ENCODE data around the gene CCDC32. TPM values are rescaled to one million over a fixed set of nuclear protein-coding genes. Genes with fewer than 3 reads are reported as not detected.
A peak's percentile ranks its signal among the peaks of the same experiment; 100 is the strongest.

The CCDC32 gene
- total and polyA plus RNA-seq, 2 of the 13 experiments (the other 11 are each of a cell fraction or from before 2014, with no cell fraction given) = 10.8 to 23.2 TPM

DNA sequence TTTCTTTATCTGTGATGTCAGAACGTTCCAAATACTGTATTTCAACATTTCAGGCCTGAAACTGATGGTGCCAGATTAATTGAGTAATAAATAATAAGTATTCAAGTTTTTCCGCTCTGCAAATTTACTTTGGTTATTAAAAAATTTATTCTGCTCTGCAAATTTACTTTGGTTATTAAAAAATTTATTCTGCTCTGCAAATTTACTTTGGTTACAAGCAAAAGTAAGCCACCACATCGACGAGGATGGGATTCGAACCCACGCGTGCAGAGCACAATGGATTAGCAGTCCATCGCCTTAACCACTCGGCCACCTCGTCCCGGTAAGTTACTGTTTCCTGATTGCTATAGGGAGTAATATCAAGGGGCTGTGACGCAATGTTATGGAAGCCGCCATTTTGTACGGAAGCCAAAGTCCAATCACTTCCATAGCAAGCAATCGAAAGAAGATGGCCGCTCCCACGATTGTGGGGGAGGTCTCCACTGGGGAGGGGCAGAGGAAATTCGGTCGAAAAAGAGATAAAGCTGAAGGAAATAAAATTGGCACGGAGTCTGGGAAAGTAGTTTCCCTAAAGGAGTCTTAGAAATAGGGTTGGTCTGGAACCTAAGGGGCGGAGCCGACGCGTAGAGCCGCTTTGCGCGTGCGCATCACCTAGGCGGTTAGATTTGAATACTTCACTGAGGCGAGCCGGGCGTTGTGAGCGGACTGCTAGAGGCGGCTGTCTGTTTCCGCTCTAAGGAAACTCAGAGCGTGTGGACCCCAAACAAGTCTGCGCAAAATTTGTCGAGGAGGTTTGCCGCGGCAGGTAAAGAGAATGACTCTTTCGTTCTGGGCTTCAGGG, 29.0 kb upstream of the CCDC32 start, which contains the start of gene KNL1 (continued):
- TF ChIP-seq TEAD3 (CRISPR knock-in tag; optimal IDR thresholded peaks at IDR 0.05; ENCODE audit: borderline replicate concordance) = peak; percentile 74
- TF ChIP-seq MED8 (CRISPR knock-in tag; IDR thresholded peaks at IDR 0.05; ENCODE audit: insufficient replicate concordance) = no peak
- TF ChIP-seq, protein P1, sequence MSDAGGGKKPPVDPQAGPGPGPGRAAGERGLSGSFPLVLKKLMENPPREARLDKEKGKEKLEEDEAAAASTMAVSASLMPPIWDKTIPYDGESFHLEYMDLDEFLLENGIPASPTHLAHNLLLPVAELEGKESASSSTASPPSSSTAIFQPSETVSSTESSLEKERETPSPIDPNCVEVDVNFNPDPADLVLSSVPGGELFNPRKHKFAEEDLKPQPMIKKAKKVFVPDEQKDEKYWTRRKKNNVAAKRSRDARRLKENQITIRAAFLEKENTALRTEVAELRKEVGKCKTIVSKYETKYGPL (CRISPR knock-in tag; IDR thresholded peaks at IDR 0.05) = peak; percentile 81
- TF ChIP-seq ZNF644 (CRISPR knock-in tag; IDR thresholded peaks at IDR 0.05; ENCODE audit: low read depth) = peak; percentile 87
- TF ChIP-seq, protein P2, sequence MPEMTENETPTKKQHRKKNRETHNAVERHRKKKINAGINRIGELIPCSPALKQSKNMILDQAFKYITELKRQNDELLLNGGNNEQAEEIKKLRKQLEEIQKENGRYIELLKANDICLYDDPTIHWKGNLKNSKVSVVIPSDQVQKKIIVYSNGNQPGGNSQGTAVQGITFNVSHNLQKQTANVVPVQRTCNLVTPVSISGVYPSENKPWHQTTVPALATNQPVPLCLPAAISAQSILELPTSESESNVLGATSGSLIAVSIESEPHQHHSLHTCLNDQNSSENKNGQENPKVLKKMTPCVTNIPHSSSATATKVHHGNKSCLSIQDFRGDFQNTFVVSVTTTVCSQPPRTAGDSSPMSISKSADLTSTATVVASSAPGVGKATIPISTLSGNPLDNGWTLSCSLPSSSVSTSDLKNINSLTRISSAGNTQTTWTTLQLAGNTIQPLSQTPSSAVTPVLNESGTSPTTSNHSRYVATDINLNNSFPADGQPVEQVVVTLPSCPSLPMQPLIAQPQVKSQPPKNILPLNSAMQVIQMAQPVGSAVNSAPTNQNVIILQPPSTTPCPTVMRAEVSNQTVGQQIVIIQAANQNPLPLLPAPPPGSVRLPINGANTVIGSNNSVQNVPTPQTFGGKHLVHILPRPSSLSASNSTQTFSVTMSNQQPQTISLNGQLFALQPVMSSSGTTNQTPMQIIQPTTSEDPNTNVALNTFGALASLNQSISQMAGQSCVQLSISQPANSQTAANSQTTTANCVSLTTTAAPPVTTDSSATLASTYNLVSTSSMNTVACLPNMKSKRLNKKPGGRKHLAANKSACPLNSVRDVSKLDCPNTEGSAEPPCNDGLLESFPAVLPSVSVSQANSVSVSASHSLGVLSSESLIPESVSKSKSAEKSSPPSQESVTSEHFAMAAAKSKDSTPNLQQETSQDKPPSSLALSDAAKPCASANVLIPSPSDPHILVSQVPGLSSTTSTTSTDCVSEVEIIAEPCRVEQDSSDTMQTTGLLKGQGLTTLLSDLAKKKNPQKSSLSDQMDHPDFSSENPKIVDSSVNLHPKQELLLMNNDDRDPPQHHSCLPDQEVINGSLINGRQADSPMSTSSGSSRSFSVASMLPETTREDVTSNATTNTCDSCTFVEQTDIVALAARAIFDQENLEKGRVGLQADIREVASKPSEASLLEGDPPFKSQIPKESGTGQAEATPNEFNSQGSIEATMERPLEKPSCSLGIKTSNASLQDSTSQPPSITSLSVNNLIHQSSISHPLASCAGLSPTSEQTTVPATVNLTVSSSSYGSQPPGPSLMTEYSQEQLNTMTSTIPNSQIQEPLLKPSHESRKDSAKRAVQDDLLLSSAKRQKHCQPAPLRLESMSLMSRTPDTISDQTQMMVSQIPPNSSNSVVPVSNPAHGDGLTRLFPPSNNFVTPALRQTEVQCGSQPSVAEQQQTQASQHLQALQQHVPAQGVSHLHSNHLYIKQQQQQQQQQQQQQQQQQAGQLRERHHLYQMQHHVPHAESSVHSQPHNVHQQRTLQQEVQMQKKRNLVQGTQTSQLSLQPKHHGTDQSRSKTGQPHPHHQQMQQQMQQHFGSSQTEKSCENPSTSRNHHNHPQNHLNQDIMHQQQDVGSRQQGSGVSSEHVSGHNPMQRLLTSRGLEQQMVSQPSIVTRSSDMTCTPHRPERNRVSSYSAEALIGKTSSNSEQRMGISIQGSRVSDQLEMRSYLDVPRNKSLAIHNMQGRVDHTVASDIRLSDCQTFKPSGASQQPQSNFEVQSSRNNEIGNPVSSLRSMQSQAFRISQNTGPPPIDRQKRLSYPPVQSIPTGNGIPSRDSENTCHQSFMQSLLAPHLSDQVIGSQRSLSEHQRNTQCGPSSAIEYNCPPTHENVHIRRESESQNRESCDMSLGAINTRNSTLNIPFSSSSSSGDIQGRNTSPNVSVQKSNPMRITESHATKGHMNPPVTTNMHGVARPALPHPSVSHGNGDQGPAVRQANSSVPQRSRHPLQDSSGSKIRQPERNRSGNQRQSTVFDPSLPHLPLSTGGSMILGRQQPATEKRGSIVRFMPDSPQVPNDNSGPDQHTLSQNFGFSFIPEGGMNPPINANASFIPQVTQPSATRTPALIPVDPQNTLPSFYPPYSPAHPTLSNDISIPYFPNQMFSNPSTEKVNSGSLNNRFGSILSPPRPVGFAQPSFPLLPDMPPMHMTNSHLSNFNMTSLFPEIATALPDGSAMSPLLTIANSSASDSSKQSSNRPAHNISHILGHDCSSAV (CRISPR knock-in tag; IDR thresholded peaks at IDR 0.05; ENCODE audit: borderline replicate concordance) = no peak
- TF ChIP-seq, protein P3, sequence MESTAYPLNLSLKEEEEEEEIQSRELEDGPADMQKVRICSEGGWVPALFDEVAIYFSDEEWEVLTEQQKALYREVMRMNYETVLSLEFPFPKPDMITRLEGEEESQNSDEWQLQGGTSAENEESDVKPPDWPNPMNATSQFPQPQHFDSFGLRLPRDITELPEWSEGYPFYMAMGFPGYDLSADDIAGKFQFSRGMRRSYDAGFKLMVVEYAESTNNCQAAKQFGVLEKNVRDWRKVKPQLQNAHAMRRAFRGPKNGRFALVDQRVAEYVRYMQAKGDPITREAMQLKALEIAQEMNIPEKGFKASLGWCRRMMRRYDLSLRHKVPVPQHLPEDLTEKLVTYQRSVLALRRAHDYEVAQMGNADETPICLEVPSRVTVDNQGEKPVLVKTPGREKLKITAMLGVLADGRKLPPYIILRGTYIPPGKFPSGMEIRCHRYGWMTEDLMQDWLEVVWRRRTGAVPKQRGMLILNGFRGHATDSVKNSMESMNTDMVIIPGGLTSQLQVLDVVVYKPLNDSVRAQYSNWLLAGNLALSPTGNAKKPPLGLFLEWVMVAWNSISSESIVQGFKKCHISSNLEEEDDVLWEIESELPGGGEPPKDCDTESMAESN (CRISPR knock-in tag; conservative IDR thresholded peaks at IDR 0.05) = peak; percentile 72
- TF ChIP-seq ATF7-NPFF (CRISPR knock-in tag; IDR thresholded peaks at IDR 0.05; ENCODE audit: low read depth) = peak; percentile 76
- TF ChIP-seq, protein P4, sequence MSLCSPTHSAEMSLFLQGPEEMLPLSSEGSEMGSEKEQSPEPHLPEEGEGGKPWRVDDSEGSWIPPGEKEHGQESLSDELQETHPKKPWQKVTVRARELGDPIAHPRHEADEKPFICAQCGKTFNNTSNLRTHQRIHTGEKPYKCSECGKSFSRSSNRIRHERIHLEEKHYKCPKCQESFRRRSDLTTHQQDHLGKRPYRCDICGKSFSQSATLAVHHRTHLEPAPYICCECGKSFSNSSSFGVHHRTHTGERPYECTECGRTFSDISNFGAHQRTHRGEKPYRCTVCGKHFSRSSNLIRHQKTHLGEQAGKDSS (CRISPR knock-in tag; IDR thresholded peaks at IDR 0.05; ENCODE audit: borderline replicate concordance, low read depth) = peak; percentile 31; the same call in 1 of the 2 replicates
- no peak for TF ChIP-seq ZNF20 (CRISPR knock-in tag; IDR thresholded peaks at IDR 0.05)
- TF ChIP-seq ZNF235 (CRISPR knock-in tag; IDR thresholded peaks at IDR 0.05; ENCODE audit: borderline replicate concordance) = no peak
- TF ChIP-seq, protein P5, sequence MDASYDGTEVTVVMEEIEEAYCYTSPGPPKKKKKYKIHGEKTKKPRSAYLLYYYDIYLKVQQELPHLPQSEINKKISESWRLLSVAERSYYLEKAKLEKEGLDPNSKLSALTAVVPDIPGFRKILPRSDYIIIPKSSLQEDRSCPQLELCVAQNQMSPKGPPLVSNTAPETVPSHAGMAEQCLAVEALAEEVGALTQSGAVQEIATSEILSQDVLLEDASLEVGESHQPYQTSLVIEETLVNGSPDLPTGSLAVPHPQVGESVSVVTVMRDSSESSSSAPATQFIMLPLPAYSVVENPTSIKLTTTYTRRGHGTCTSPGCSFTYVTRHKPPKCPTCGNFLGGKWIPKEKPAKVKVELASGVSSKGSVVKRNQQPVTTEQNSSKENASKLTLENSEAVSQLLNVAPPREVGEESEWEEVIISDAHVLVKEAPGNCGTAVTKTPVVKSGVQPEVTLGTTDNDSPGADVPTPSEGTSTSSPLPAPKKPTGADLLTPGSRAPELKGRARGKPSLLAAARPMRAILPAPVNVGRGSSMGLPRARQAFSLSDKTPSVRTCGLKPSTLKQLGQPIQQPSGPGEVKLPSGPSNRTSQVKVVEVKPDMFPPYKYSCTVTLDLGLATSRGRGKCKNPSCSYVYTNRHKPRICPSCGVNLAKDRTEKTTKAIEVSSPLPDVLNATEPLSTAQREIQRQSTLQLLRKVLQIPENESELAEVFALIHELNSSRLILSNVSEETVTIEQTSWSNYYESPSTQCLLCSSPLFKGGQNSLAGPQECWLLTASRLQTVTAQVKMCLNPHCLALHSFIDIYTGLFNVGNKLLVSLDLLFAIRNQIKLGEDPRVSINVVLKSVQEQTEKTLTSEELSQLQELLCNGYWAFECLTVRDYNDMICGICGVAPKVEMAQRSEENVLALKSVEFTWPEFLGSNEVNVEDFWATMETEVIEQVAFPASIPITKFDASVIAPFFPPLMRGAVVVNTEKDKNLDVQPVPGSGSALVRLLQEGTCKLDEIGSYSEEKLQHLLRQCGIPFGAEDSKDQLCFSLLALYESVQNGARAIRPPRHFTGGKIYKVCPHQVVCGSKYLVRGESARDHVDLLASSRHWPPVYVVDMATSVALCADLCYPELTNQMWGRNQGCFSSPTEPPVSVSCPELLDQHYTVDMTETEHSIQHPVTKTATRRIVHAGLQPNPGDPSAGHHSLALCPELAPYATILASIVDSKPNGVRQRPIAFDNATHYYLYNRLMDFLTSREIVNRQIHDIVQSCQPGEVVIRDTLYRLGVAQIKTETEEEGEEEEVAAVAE (CRISPR knock-in tag; IDR thresholded peaks at IDR 0.05; ENCODE audit: borderline replicate concordance) = peak; percentile 85
